Osteocyte (in vitro differentiated cells): Measurements from ENCODE around the gene DENND2A. TPM values are rescaled to one million over a fixed set of nuclear protein-coding genes. Genes with fewer than 3 reads are reported as not detected.
"Not testable (repeated sequence)": the region's sequence is repeated elsewhere in the genome, so short reads cannot be mapped to it uniquely, and the experiment has no call there.

Source experiments
- DNase-seq: peaks from one replicate; pipeline ENCODE4 v3.0.0; 2021; ENCODE audit warnings: mixed read lengths; ENCODE audit not compliant: unreplicated experiment; ENCODE audit errors: extremely low spot score
- H3K27ac Mint-ChIP-seq: one replicate; pipeline ENCODE4 v1.8.0; 2021; ENCODE audit warnings: mild to moderate bottlenecking, mixed read lengths; ENCODE audit not compliant: unreplicated experiment
- H3K27me3 Mint-ChIP-seq: one replicate; pipeline ENCODE4 v1.8.0; 2021; ENCODE audit warnings: mixed read lengths; ENCODE audit not compliant: unreplicated experiment
- H3K36me3 Mint-ChIP-seq: one replicate; pipeline ENCODE4 v1.8.0; 2021; ENCODE audit warnings: mixed read lengths; ENCODE audit not compliant: unreplicated experiment
- H3K4me1 Mint-ChIP-seq: one replicate; pipeline ENCODE4 v1.8.0; 2021; ENCODE audit warnings: mixed read lengths; ENCODE audit not compliant: unreplicated experiment
- H3K4me3 Mint-ChIP-seq: one replicate; pipeline ENCODE4 v1.8.0; 2021; ENCODE audit warnings: mild to moderate bottlenecking, moderate library complexity, mixed read lengths; ENCODE audit not compliant: unreplicated experiment
- H3K9me3 Mint-ChIP-seq: one replicate; pipeline ENCODE4 v1.8.0; 2021; ENCODE audit warnings: mixed read lengths; ENCODE audit not compliant: unreplicated experiment
- total RNA-seq: library from RNA; stranded (reverse); gene quantifications from 2 replicates; pipeline ENCODE4 v1.2.1, GENCODE V29; 2021
- TF ChIP-seq, protein P1 (sequence below): fragments of 200-600 bp; sonication (generic); IDR thresholded peaks from 2 replicates; pipeline ENCODE4 v1.5.0; 2021; ENCODE audit warnings: antibody characterized with exemption, mild to moderate bottlenecking, moderate library complexity

The DENND2A gene
- total RNA-seq, 1 donor from 2014 or later = 53.3 TPM

- Mint-ChIP-seq H3K27ac (peak within 1 kb of the TSS; percentile 50), H3K36me3 (peaks cover 2% of the 10 kb centered on the region), H3K9me3 (no peaks in the 10 kb centered on the region), H3K27me3 (no peaks in the 10 kb centered on the region), H3K4me3 (peak within 1 kb of the TSS; percentile 73), H3K4me1 (peaks cover 43% of the 10 kb centered on the region)
- no peak for DNase-seq
- TF ChIP-seq, protein P1, sequence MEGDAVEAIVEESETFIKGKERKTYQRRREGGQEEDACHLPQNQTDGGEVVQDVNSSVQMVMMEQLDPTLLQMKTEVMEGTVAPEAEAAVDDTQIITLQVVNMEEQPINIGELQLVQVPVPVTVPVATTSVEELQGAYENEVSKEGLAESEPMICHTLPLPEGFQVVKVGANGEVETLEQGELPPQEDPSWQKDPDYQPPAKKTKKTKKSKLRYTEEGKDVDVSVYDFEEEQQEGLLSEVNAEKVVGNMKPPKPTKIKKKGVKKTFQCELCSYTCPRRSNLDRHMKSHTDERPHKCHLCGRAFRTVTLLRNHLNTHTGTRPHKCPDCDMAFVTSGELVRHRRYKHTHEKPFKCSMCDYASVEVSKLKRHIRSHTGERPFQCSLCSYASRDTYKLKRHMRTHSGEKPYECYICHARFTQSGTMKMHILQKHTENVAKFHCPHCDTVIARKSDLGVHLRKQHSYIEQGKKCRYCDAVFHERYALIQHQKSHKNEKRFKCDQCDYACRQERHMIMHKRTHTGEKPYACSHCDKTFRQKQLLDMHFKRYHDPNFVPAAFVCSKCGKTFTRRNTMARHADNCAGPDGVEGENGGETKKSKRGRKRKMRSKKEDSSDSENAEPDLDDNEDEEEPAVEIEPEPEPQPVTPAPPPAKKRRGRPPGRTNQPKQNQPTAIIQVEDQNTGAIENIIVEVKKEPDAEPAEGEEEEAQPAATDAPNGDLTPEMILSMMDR = no peak
Measured at GRCh38 chr7:140672382-140673062, 31.9 kb upstream of the DENND2A start, which contains the start of gene ADCK2. ADCK2 (plus strand) TSS chr7:140672945; CDS start chr7:140673331, 386 bp downstream.

DNA sequence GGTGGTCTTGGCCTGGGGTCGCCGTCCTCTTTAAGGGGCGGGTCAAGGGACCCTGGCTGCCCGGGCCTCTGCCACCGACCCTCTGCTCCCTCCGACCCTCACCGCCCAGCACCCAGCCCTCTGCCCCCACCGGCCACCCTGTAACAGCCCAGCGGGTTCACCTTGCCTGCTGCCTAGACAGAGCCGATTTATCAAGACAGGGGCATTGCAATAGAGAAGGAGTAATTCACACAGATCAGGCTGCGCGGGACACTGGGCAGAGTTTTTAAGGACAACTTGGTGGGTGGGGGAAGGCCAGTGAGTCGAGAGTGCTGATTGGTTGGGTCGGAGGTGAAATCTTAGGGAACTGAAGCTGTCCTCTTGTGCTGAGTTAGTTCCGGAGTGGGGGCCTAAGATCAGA is 31.4 kb upstream of the DENND2A start:
- Mint-ChIP-seq H3K27me3 (no peaks in the 10 kb centered on the region), H3K4me1 (peaks cover 48% of the 10 kb centered on the region), H3K4me3 (peak overlapping the region; percentile 71), H3K36me3 (no peaks in the 10 kb centered on the region), H3K27ac (no peak overlapping the region), H3K9me3 (no peaks in the 10 kb centered on the region)
- DNase-seq = no peak
- TF ChIP-seq, protein P1 = no peak

DNA sequence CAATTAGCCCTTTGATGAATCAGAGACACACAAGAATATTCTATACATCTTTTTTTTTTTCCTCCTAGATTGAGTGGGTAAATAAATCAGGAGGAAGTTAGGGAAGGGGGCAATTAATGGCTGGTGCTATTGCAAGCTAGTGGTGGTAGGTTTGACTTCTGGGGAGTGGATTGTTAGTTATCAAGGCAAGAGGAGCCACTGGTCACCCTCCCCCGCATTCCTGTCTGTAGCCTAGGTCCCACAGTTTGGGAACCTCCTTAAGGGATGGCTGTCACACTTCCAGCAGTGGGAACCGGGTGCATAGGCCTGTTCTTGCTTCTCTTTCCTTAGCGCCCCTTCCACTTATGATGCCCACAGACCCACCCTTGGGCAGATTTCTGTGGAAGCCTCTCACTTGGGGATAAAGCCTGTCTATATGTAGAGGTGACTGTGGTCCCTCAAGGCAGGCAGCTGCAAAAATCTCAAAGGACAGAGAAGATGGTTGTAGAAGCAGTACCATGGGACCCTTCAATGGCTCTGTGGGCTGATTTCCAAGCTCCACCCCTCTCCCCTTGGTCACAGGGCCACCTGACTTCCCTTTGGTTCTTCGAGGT is 29.8 kb upstream of the DENND2A start:
- DNase-seq = no peak
- H3K36me3 Mint-ChIP-seq = no peaks in the 10 kb centered on the region
- no peaks in the 10 kb centered on the region for H3K9me3 Mint-ChIP-seq
- H3K4me1 Mint-ChIP-seq = peaks cover 50% of the 10 kb centered on the region
- no peaks in the 10 kb centered on the region for H3K27me3 Mint-ChIP-seq
- no peak overlapping the region for H3K27ac Mint-ChIP-seq
- H3K4me3 Mint-ChIP-seq = no peak overlapping the region
- TF ChIP-seq, protein P1 = no peak

DNA sequence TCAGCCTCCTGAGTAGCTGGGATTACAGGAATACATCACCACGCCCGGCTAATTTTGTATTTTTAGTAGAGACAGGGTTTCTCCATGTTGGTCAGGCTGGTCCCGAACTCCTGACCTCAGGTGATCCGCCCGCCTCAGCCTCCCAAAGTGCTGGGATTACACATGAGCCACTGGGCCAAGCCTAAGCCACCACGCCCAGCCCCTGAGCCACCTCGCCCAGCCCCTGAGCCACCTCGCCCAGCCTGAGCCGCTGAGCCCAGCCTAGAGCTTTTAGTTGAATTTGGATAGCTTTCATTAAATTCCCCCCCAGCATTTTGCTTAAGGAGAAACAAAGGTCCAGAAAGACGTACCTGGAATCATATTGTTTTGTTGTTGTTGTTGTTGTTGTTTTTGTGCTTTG is 29.2 kb upstream of the DENND2A start:
- DNase-seq, H3K9me3 Mint-ChIP-seq, H3K27me3 Mint-ChIP-seq, H3K4me3 Mint-ChIP-seq, H3K36me3 Mint-ChIP-seq, H3K27ac Mint-ChIP-seq: not testable (repeated sequence)
- peaks cover 44% of the 10 kb centered on the region for H3K4me1 Mint-ChIP-seq

DNA sequence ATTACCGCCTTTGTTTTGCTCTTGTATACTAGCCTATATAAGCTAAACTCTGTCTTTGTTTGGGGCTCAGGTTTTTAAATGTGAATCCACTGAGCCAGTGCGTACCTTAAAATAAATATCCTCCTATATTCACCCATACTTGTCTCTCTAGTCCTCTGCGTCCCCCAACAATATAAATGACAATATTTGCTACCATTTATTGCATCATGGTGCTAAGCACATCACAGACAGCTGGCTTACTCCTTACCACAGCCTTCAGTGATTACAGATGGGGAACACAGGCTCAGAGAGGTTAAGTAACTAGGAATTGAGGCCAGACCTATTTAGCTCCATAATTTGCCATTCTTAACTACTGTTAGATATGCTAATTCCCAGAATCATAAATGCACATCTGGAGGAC is 28.7 kb upstream of the DENND2A start:
- no peak overlapping the region for H3K4me3 Mint-ChIP-seq
- no peaks in the 10 kb centered on the region for H3K9me3 Mint-ChIP-seq
- H3K27ac Mint-ChIP-seq = no peak overlapping the region
- TF ChIP-seq, protein P1 = no peak
- DNase-seq = no peak
- no peaks in the 10 kb centered on the region for H3K36me3 Mint-ChIP-seq
- H3K27me3 Mint-ChIP-seq = no peaks in the 10 kb centered on the region
- H3K4me1 Mint-ChIP-seq = peaks cover 39% of the 10 kb centered on the region
